Fibroblast of lung (primary cell): ENCODE data around the gene HMCN2.
"Not testable (repeated sequence)": the region's sequence is repeated elsewhere in the genome, so short reads cannot be mapped to it uniquely, and the experiment has no call there.

Experiments
- EZH2 ChIP-seq: IDR thresholded peaks from 2 replicates; pipeline ENCODE4 v1.5.1; 2012; ENCODE audit warnings: low read length, control low read depth, mild to moderate bottlenecking; ENCODE audit errors: missing control alignments
- TF ChIP-seq, protein P1 (sequence below), 2 donors: IDR thresholded peaks in 1 of 2; conservative IDR thresholded peaks in 1 of 2; 1 replicate in 1 of 2; 2 replicates in 1 of 2; pipeline ENCODE4 v1.5.1; 2011 to 2012; ENCODE audit warnings: low read length in 2 of 2, control low read depth in 1 of 2, inconsistent platforms in 1 of 2, low read depth in 1 of 2, mild to moderate bottlenecking in 1 of 2

DNA sequence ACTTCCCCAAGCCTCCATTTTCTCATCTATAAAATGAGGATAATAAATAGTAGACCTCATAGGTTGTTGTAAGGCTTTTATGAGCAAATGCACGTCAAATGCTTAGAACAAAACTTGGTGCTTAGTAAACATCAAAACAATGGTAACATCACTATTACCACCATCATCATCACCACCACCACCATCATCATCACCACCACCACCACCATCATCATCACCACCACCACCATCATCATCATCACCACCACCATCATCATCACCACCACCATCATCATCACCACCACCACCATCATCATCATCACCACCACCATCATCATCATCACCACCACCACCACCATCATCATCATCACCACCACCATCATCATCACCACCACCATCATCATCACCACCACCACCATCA, 12.0 kb downstream of the HMCN2 start:
- TF ChIP-seq, protein P1, sequence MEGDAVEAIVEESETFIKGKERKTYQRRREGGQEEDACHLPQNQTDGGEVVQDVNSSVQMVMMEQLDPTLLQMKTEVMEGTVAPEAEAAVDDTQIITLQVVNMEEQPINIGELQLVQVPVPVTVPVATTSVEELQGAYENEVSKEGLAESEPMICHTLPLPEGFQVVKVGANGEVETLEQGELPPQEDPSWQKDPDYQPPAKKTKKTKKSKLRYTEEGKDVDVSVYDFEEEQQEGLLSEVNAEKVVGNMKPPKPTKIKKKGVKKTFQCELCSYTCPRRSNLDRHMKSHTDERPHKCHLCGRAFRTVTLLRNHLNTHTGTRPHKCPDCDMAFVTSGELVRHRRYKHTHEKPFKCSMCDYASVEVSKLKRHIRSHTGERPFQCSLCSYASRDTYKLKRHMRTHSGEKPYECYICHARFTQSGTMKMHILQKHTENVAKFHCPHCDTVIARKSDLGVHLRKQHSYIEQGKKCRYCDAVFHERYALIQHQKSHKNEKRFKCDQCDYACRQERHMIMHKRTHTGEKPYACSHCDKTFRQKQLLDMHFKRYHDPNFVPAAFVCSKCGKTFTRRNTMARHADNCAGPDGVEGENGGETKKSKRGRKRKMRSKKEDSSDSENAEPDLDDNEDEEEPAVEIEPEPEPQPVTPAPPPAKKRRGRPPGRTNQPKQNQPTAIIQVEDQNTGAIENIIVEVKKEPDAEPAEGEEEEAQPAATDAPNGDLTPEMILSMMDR (conservative IDR thresholded peaks at IDR 0.05 in 1 of 2, IDR thresholded peaks at IDR 0.05 in 1 of 2; ENCODE audit: low read depth in 1 of 2, low read length in 2 of 2), result not testable (repeated sequence)
- TF ChIP-seq EZH2, result not testable (repeated sequence)
